Karpas-422 (cell line): ENCODE results near the gene CRYBB3. TPM values are rescaled to one million over a fixed set of nuclear protein-coding genes. Genes with fewer than 3 reads are reported as not detected.
"Not testable (repeated sequence)": the region's sequence is repeated elsewhere in the genome, so short reads cannot be mapped to it uniquely, and the experiment has no call there.

Source experiments
- DNase-seq: peaks from one replicate; pipeline ENCODE4 v3.0.0-alpha.2; 2015
- H2AFZ ChIP-seq: fragments of 200-600 bp; sonication (generic); 2 replicates; pipeline ENCODE4 v1.6.1; 2014; ENCODE audit warnings: antibody characterized with exemption, low read length, mixed read lengths
- H3K27ac ChIP-seq: fragments of 200-600 bp; sonication (generic); 2 replicates; pipeline ENCODE4 v1.5.1; 2014; ENCODE audit warnings: mild to moderate bottlenecking, low read length, moderate library complexity
- H3K27me3 ChIP-seq: fragments of 200-600 bp; sonication (generic); 2 replicates; pipeline ENCODE4 v1.6.1; 2014; ENCODE audit warnings: low read length, mixed read lengths
- H3K36me3 ChIP-seq: fragments of 200-600 bp; sonication (generic); 2 replicates; pipeline ENCODE4 v1.6.1; 2014; ENCODE audit warnings: low read length, mixed read lengths; ENCODE audit not compliant: insufficient read depth
- H3K4me1 ChIP-seq: fragments of 200-600 bp; sonication (generic); 2 replicates; pipeline ENCODE4 v1.6.1; 2014; ENCODE audit warnings: mild to moderate bottlenecking, low read length, mixed read lengths
- H3K4me2 ChIP-seq: fragments of 200-600 bp; sonication (generic); 2 replicates; pipeline ENCODE4 v1.6.1; 2014; ENCODE audit warnings: low read length, low read depth, mild to moderate bottlenecking; ENCODE audit not compliant: poor library complexity, severe bottlenecking
- H3K4me3 ChIP-seq: fragments of 200-600 bp; sonication (generic); 2 replicates; pipeline ENCODE4 v1.5.1; 2014; ENCODE audit warnings: mild to moderate bottlenecking, antibody characterized with exemption, low read length, mixed read lengths
- H3K79me2 ChIP-seq: fragments of 200-600 bp; sonication (generic); 2 replicates; pipeline ENCODE4 v1.6.1; 2014; ENCODE audit warnings: mild to moderate bottlenecking, low read length, mixed read lengths
- H3K9ac ChIP-seq: fragments of 200-600 bp; sonication (generic); 2 replicates; pipeline ENCODE4 v1.6.0; 2014; ENCODE audit warnings: low read length
- H3K9me2 ChIP-seq: fragments of 200-600 bp; sonication (generic), shearing (Covaris generic); replicated peaks from 2 replicates; pipeline ENCODE4 v1.6.0; 2014; ENCODE audit warnings: mild to moderate bottlenecking, low read length, moderate library complexity; ENCODE audit not compliant: insufficient read depth
- H3K9me3 ChIP-seq: fragments of 300-700, 200-600 bp; sonication (generic); 2 replicates; pipeline ENCODE4 v1.6.1; 2014; ENCODE audit warnings: low read length, mixed read lengths
- H4K20me1 ChIP-seq: fragments of 200-600 bp; sonication (generic); 2 replicates; pipeline ENCODE4 v1.6.1; 2014; ENCODE audit warnings: mild to moderate bottlenecking, antibody characterized with exemption, low read length, low read depth; ENCODE audit not compliant: insufficient read depth
- small RNA-seq: library from RNA; depleted of rRNA; stranded (forward); fragments of <200 nt; gene quantifications from one replicate; pipeline ENCODE3, GENCODE V24; 2014
- total RNA-seq: library from RNA; depleted of rRNA; stranded (reverse); fragments of >200 nt; shearing (Covaris generic); gene quantifications from 2 replicates; pipeline ENCODE4 v1.2.3, GENCODE V29; 2014; ENCODE audit warnings: low replicate concordance; rRNA removed

Gene CRYBB3
- total RNA-seq, 1 experiment from 2014 or later, result not detected

GRCh38 chr22:25233706-25234105 is 34.0 kb downstream of the CRYBB3 start:
- H3K79me2 ChIP-seq, H3K4me1 ChIP-seq, H3K27me3 ChIP-seq, H3K4me2 ChIP-seq, H3K4me3 ChIP-seq, H4K20me1 ChIP-seq, H3K27ac ChIP-seq, H3K9ac ChIP-seq, H3K9me3 ChIP-seq, H3K36me3 ChIP-seq, H3K9me2 ChIP-seq, H2AFZ ChIP-seq, DNase-seq: not testable (repeated sequence)

GRCh38 chr22:25235547-25236290 is 36.1 kb downstream of the CRYBB3 start:
- no peaks in the 10 kb centered on the region for H3K4me1 ChIP-seq
- no peaks in the 10 kb centered on the region for H3K27me3 ChIP-seq
- no peaks in the 10 kb centered on the region for H3K9me3 ChIP-seq
- H3K4me3 ChIP-seq, result no peak overlapping the region
- no peaks in the 10 kb centered on the region for H3K79me2 ChIP-seq
- H3K36me3 ChIP-seq, result no peaks in the 10 kb centered on the region
- H3K9me2 ChIP-seq, result no peaks in the 10 kb centered on the region
- no peak overlapping the region for H2AFZ ChIP-seq
- H3K9ac ChIP-seq, result no peak overlapping the region
- peak; percentile 94 for DNase-seq
- H4K20me1 ChIP-seq, result no peaks in the 10 kb centered on the region
- H3K4me2 ChIP-seq, result no peak overlapping the region
- no peak overlapping the region for H3K27ac ChIP-seq

- Histone ChIP-seq H2AFZ (no peak overlapping the region), H3K9ac (no peak overlapping the region), H3K36me3 (no peaks in the 10 kb centered on the region), H3K9me2 (no peaks in the 10 kb centered on the region), H3K9me3 (no peaks in the 10 kb centered on the region), H4K20me1 (no peaks in the 10 kb centered on the region), H3K4me3 (no peak overlapping the region), H3K4me2 (no peak overlapping the region), H3K4me1 (no peaks in the 10 kb centered on the region), H3K27me3 (no peaks in the 10 kb centered on the region), H3K27ac (no peak overlapping the region), H3K79me2 (no peaks in the 10 kb centered on the region)
- DNase-seq, result no peak
Observed at GRCh38 chr22:25236417-25236816, 36.8 kb downstream of the CRYBB3 start.

GRCh38 chr22:25237503-25237902 is 37.8 kb downstream of the CRYBB3 start:
- no peaks in the 10 kb centered on the region for H3K27me3 ChIP-seq
- H3K4me2 ChIP-seq, result no peak overlapping the region
- no peaks in the 10 kb centered on the region for H3K9me3 ChIP-seq
- H3K9me2 ChIP-seq, result no peaks in the 10 kb centered on the region
- no peaks in the 10 kb centered on the region for H3K79me2 ChIP-seq
- no peak overlapping the region for H2AFZ ChIP-seq
- no peaks in the 10 kb centered on the region for H3K36me3 ChIP-seq
- no peak overlapping the region for H3K4me3 ChIP-seq
- H4K20me1 ChIP-seq, result no peaks in the 10 kb centered on the region
- no peaks in the 10 kb centered on the region for H3K4me1 ChIP-seq
- H3K27ac ChIP-seq, result no peak overlapping the region
- no peak overlapping the region for H3K9ac ChIP-seq
- no peak for DNase-seq

- not testable (repeated sequence) for H3K79me2 ChIP-seq, H4K20me1 ChIP-seq, DNase-seq
Observed at GRCh38 chr22:25238058-25238457, 38.4 kb downstream of the CRYBB3 start.

GRCh38 chr22:25255169-25255568 is 55.5 kb downstream of the CRYBB3 start:
- not testable (repeated sequence) for H3K79me2 ChIP-seq, H3K36me3 ChIP-seq, H3K4me3 ChIP-seq, H3K27ac ChIP-seq, H4K20me1 ChIP-seq, H3K9ac ChIP-seq, DNase-seq, H3K4me1 ChIP-seq, H3K9me2 ChIP-seq, H3K27me3 ChIP-seq, H3K4me2 ChIP-seq, H3K9me3 ChIP-seq, H2AFZ ChIP-seq

More at GRCh38 chr22:25238058-25238457, 38.4 kb downstream of the CRYBB3 start:
- H3K4me3 ChIP-seq, H3K4me1 ChIP-seq, H3K27me3 ChIP-seq, H3K4me2 ChIP-seq, H2AFZ ChIP-seq, H3K9ac ChIP-seq, H3K9me2 ChIP-seq, H3K27ac ChIP-seq, H3K36me3 ChIP-seq, H3K9me3 ChIP-seq: not testable (repeated sequence)

Small RNAs within 50 kb of the gene (small RNA-seq; reads per million reads assigned to genes)
- not detected for gene Z99916.2

Other genes starting within 250 kb of the CRYBB3 start
- not detected in 2 replicates for gene KIAA1671, start 247.1 kb upstream of the CRYBB3 start, total RNA-seq
- not detected in 2 replicates for gene CRYBB2, start 19.8 kb downstream of the CRYBB3 start, total RNA-seq